Amygdala (tissue), 56 donors: Measurements from ENCODE around the gene COA6.
"Not testable (repeated sequence)": the region's sequence is repeated elsewhere in the genome, so short reads cannot be mapped to it uniquely, and the experiment has no call there.

Source experiments
- DNase-seq, 56 donors: peaks; one replicate each; lab custom pipeline; 2025; lab: John Stamatoyannopoulos, UW

Gene COA6

DNA sequence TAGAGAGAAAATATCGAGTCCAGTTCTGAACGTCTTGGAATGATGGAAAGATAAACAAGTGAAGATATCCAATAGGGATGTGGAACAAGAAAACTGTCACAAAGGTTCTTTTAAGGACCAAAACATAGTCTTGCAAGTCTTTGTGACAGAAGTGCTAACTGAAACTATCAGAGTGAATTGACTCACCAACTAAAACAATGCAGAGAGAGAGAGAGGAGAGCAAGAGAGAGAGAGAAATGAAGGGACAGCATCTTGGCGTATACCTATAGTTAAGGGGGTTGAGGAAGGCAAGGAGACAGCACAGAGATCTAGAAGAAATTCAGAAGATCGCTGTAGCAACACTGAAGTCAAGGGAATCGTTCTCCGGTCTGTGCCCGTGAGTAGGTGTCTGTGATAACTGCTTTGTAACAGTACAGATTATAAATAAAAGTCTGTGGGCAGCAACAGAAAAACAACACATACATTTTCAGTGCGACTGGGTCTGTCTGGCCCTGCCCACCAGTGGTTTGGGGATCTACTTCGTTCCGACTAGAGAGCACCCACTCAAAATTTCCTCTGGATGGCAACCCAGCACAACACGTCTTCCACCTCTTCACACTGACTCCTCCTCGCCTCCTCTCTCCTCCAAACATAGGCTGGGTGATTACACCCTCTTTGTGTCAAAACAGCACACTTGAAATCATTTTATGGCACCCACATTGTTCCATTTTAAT, 4.8 kb upstream of the COA6 start:
- peak in 24 of 56 donors; percentile 2 to 78 (median 32) for DNase-seq

DNA sequence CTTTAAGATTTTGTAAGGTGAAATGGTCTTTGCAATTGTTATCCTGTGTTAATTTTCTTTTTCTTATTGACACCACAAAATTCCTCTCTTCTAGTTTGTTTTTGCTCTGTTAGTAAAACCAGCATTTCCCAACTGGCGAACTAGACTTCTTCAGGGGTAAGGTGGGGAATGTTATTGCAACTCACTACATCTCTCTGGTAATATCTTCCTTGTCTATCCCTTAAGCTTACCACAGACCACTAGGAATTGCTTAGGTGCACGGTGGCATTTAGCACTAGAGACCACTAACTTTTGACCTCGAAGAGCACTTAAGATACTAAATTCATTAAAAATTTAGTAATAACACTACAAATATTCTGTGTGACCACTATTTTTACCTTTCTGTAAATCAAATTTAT, 4.2 kb upstream of the COA6 start:
- DNase-seq = no peak

DNA sequence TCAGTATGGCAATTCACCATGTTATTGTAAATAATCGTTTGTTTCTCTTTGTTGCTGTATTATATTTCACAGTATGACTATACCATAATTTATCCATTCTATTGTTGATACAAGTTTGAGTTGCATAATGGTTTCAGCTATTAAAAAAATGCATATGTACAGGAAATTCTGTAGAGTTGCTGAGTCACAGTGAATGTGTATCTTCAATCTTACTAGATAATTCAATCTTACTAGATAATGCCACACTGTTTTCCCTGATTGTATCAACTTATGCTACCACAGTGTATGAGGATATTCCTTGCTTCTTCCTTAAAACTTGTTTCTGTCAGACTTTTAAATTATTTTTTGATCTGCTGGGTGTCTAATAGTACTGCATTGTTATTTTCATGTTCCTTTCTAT, 3.5 kb upstream of the COA6 start:
- DNase-seq = no peak

DNA sequence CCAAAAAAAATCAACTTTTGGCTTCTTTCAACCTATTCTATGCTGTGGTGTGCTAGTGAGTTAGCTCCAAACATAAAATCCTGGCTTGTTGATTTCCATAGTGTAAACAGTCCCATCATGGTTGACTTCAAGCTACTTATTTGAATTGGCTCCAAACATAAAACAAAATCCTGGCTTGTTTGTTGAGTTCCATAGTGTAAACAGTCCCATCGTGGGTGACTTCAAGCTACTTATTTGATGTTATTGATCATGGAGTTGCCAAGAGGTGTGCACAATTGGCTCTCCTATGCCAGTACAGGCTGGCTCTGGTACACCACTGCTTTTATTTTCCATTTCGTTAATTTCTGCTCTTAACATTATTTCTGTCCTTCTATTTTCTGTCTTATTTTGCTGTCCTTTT, 1.8 kb upstream of the COA6 start:
- no peak for DNase-seq

DNA sequence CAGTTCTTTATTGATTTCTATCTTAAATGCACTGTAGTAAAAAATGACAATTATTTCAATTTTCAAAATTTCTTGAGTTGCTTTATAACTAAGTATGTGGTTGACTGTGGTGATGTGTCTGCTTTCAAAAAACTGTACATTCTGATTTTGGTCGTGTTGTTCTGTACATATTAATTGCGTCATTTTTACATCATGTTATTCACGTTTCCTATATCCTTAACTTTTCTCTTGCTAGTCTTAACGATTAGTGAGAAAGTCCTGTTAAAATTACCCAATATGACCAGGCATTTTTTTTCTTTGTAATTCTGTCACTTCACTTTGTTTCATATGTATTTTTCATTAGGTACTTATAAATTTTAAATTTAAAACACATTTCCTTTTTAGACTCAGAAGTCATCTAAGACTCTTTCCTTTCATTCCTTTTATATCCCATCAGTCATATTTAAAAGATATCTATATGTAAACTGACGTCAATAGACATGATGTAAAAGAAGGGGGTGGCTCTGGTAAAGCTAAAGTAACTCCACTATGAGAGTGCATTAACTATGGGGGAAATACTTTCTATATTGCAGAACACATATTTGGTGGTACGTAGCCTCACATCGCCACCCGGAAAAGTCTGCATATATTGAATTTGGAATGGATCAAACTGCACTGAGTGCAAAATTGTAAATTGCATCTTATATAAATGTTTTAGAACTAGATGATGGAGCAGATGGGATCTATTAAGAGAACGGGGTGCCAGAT, 1.1 kb upstream of the COA6 start:
- no peak for DNase-seq

DNA sequence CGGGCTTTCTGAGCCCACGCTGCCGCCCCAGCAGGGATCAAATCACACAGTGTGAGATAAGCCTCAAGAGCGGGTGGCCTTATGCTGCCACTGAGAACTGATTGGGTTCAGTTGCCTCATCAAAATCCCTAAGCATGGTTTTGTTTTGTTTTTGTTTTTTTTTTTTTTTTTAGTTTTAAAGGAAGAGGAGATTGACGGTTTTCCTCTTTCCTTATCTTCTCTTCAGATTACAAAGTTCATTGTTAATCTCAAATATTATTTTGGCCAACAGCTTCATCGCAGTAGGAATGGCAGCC, 651 bp downstream of the COA6 start:
- DNase-seq = no peak

DNA sequence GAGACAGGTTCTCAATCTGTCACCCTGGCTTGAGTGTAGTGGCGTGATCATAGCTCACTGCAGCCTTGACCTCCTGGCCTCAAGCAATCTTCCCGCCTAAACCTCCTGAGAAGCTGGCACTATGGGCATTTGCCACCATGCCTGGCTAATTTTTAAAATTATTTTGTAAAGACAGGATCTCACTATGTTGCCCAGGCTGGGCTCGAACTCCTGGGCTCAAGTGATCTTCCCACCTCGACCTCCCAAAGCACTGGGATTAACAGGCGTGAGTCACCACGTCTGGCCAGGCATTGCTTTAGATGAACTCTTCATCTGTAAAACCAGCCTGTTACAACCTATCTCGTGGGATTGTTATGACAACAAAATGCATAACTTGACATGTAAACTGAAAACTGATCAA, 2.4 kb downstream of the COA6 start:
- no peak for DNase-seq

DNA sequence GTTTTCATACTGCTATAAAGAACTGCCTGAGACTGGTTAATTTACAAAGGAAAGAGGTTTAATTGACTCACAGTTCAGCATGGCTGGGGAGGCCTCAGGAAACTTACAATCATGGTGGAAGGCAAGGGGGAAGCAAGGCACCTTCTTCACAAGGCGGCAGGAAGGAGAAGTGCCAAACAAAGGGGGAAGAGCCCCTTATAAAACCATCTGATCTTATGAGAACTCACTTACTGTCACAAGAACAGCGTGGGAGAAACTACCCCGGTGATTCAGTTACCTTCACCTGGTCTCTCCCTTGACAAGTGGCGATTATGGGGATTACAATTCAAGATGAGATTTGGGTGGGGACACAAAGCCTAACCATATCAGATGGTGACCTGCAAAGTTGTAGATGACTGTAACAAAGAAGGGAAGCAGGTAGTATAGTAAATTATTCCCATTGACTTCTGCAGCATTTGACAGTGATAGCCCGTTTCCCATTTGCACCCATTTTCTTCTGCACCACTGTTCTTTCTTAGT, 6.4 kb downstream of the COA6 start:
- DNase-seq = not testable (repeated sequence)

DNA sequence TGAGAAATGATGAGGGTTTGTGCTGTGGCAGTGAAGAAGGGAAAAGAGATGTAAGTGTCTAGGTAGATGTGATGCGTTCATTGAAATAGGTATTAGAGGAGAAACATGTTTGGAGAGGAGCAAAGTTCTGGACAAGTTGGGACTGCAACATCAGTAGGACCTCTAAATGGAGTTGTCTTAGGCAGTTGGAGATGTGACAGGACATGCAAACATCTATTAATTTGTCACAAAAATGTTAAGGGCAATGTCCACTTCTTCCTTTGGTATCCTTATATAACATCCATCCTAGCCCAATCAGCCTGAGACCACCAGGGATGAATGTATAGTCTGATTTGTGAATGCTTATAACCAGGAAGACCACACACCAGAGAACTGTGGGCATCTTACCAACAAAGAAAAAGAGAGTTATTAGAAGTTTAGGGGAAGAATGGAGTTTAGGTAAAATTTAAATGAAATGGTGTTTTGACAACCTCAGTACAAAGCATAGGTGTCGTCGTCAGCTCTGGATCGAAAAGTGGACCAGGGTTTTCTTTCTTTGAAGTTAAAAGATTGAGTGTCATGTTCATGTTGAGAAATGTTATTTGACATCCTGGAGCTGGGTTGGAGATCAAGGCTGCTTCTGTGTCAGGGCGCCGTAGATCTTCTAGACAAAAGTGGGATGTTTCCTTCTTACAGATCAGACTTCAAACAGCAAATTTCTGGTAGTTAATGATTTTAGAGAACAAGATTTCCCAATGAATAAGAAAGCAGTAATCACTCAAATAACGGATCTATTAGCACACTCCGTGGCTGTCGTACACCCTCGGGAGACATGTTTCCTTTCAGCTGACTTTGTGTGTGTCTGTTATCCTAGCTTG, 8.7 kb downstream of the COA6 start:
- DNase-seq = no peak

DNA sequence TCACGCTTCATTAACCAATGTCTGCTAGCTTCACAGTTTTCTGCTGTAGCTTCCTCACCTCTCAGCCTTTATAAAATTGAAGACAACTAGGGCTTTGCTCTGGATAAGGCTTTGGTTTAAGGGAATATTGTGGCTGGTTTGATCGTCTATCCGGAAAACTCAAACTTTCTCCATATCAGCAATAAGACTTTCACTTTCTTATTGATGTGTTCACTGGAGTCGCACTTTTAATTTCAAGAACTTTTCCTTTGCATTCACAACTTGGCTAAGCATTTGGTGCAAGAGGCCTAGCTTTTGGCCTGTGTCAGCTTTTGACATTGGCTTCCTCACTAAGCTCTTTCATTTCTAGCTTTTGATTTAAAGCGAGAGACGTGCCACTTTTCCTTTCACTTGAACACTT, 12.9 kb downstream of the COA6 start:
- no peak for DNase-seq

DNA sequence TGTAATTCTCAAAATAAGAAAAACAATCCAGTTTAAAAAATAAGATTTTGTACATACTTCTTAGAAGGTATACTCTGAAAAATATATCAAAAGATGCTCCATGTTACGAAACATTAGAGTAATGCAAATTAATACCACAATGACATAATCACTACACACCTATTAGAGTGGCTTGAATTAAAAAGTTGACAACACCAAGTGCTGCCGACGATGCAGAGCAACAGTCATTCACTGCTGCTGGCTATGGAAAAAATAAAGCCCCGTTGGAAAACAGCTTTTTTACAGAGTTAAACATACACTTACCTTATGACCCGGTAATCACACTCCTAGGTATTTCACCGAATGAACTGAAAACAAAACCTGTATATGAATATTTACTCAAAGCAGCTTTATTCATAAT, 14.8 kb downstream of the COA6 start:
- no peak for DNase-seq

DNA sequence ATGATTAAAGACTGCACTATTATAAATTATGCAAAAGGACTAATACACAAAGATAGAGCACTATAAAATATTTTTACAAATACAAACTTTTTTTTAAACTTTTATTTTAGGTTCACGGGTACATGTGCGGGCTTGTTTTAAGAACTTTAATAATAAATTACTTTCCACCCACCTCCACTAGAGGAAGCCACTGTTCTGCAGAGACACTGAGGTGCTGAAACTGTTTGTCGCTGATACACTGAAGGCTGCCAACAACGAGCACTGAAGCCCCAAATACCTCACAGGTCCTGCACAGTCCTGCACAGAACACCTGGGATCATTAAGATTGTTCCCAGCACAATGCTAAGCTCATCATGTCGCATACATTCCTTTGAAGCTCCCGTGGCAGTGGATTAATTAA, 19.9 kb downstream of the COA6 start:
- DNase-seq = no peak

DNA sequence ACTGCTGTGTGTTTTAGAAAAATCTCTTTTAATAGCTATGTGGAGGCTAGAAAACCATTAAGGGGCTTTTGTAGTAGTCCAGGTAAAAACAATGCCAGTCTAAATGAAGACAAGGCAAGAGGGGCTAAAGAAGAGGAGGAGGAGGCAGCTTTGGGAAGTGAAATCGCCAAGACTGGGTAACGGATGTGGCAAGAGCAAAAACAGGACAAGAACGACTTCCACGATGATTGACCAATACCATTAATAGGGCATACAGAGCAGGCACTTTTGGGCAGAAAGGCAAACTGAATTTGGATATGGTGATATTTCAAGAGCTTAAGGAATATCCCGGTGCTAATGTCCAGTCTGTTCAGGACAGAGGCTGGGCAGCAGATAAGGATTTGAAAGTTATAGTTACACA, 22.0 kb downstream of the COA6 start:
- DNase-seq = no peak

DNA sequence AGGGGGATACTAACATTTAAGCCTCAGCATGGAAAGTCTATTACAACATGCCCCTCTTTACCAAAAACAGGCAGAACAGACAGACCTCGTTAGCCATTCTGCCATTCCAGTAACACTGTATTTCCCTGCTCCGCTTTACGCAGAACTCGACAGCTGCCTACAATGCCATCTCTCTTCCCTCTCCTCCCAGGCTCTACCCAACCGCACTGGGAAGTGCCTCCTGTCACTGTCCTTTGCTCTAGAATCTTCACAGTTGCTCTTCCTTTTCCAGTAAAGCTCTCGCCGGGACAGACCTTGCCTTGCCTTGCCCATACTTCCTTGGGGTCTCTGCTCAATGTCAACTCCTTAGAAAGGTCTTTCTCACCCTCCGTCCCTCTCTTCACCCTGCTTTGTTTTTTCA, 22.8 kb downstream of the COA6 start:
- no peak for DNase-seq

DNA sequence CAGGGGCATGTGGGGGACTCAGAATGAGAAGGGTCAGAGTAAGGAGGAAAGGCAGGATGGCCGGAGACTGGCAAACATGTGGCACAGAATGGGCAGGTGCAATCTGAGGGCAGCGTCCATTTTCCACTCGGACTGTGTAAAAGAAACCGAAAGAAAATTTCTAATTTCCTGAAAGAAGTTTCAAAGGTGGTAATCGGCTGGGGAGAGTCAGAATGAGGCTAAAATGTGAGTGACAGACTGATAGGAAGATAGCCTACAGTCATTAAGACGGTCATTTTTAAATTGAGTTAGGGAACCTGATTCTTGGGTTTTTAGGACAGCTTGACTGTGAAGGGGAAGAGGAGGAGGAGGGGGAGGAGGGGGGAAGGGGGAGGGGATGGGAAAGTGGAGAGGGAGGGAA, 23.6 kb downstream of the COA6 start:
- DNase-seq = no peak

DNA sequence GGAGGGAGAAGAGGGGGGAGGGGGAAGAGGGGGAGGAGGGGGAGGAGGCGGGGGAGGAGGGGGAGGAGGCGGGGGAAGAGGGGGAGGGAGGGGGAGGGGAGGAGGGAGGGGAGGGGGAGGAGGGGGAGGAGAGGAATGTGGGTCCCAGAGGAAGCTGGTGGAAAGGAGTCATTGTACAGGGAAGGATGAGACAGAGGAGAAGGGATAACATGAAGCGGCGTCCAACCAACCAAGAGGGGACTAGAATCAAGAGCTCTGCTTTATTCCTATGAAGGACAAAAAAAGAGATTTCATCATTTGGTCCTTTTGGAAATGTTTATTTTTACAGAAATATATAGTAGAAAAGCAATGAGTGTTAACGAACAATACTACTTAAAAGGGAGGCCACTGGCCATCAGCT, 24.5 kb downstream of the COA6 start:
- no peak for DNase-seq

DNA sequence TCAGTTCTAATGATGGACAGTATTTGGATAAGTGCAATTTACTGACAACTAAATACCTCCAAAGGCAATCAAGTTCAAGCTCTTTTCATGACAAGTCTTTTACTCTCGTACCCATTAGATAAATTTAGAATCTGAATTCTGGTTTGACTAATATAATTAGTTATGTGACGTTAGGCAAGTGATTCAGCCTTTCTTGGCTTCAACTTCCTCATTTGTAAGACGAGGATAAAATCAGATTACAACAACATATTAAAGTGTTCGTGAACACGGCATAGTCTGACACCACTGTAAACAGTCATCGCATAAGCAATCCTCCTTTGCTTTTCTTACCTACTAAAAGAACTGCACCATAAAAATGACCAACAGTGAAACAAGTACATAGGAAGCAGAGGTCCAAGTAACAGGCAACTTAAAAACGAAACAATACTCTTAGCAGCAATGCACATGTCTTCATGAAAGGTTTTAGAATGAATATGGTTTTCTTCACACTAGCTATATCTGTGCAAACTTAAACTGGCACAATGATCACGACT, 25.7 kb downstream of the COA6 start:
- DNase-seq = no peak

DNA sequence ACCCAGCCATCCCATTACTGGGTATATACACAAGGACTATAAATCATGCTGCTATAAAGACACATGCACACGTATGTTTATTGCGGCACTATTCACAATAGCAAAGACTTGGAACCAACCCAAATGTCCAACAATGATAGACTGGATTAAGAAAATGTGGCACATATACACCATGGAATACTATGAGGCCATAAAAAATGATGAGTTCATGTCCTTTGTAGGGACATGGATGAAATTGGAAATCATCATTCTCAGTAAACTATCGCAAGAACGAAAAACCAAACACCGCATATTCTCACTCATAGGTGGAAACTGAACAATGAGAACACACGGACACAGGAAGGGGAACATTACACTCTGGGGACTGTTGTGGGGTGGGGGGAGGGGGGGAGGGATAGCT, 26.3 kb downstream of the COA6 start:
- DNase-seq = not testable (repeated sequence)

DNA sequence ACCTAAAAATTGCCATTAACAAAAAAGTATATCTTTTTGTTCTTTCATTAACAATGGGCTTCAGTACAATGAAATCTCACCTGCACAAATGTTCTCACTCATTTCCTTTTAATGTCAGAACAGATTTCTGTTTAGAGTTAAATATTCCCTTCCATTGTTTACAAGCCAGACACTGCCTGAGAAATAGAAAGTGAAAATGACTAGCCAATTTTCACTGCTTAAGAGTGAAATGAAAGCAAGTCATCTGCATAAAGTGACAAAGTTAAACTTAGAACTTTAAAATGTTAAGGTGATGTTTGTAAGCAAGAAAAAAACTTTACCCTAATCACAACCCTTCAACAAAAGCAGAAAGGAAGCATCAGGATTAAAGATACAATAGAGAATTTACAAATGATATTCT, 27.5 kb downstream of the COA6 start:
- no peak for DNase-seq

DNA sequence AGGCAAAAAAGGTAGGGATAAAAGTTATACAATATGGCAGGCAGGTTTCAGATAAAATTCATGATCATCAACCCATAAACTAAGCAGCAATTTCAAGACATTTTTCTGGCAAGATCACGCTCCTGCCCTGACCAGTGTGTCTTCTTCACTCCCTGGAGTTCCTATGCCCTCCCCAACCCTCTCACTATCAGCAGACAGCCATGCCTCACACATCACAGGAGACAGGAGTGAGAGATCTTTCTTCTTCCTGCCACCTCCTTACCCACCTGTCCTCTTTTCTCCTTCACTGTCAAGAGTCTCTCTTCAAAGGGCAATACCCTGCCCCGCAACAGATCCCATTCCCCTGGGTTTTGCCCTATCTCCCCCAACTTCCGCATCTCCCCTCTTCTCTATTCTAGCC, 28.4 kb downstream of the COA6 start:
- no peak for DNase-seq

DNA sequence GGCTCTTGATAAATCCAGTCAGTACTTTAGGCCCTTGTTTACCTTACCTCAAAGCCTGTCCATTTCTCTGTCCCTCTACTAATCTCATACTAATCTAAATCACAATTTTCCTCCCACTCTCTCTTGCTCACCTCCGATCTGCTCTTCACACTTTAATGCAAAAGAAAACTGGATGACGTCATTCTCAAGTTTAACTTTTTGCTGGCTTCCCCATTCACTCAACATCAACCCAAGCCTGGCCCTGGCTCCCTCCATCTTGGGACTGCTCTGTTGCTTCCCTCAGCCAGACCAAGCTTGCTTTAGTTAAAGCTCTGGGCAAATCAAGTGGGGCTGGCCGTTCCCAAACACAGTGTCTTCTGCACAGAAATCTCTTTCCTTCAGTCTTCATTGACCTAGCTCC, 29.7 kb downstream of the COA6 start:
- DNase-seq = no peak
